Measurements from ENCODE around the gene NKAIN2. TPM values are rescaled to one million over a fixed set of nuclear protein-coding genes. Genes with fewer than 3 reads are reported as not detected.

NKAIN2 gene
- total and polyA plus RNA-seq, 9 of the 15 experiments (the other 6 are each of a cell fraction or from before 2014, with no cell fraction given), result not detected

DNA sequence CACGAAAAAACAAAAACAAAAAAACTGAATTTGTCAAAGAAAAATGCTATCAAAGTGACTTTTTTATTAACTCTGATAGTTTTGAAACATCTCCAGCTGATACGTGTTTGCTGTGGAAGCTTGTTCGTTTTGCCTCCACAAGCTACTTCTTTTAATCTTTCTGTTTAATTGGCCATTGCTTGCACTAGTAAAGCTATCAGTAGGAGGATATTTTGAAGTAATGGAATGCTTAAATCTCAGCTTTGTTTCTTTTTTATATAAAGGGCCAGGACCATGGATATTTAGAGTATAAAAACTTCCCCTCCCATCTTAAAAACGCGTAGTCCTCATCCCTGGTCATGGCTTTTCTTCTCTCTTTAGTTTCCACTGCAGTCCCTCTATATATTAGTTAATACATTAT is 344.0 kb downstream of the NKAIN2 start (continued):
- TF ChIP-seq GTF2B (IDR thresholded peaks at IDR 0.05; ENCODE audit: extremely low read depth, insufficient read length) (no peak), KAT7 (CRISPR knock-in tag; IDR thresholded peaks at IDR 0.05; ENCODE audit: borderline replicate concordance) (no peak)

GRCh38 chr6:124148236-124148957 is 344.7 kb downstream of the NKAIN2 start:
- 3% methylated on average over 2 of the region's 2 CpGs for WGBS (ENCODE audit: insufficient coverage, low coverage, missing lambda C conversion rate)
- H4K20me1 ChIP-seq (replicated peaks; ENCODE audit: control insufficient read depth, insufficient read depth, low read length), result no peaks in the 10 kb centered on the region
- H2AFZ ChIP-seq (ENCODE audit: low read depth, low read length), result no peak overlapping the region
- H3K27ac ChIP-seq (ENCODE audit: extremely low read depth, low read depth, low read length), result no peak overlapping the region
- H3K79me2 ChIP-seq (ENCODE audit: control insufficient read depth, insufficient read depth, low read length), result no peaks in the 10 kb centered on the region
- H3K27me3 ChIP-seq (ENCODE audit: control insufficient read depth in 2 of 2, insufficient read depth in 2 of 2, low read length in 2 of 2), result no peaks in the 10 kb centered on the region
- ATAC-seq (no peak), DNase-seq (ENCODE audit: extremely low read depth in 1 of 4, low spot score in 3 of 4) (no peak), FAIRE-seq (no peak)
- in situ Hi-C loops (cut with MboI) (no loop called here), intact Hi-C loops (cut with micrococcal nuclease) (no loop called here)
- H3K9me3 ChIP-seq (replicated peaks; ENCODE audit: control insufficient read depth, insufficient read depth, low read depth, low read length), result no peaks in the 10 kb centered on the region
- BruUV-seq (replicated peaks), result no TSS peak
- H3K9me1 ChIP-seq (ENCODE audit: control insufficient read depth, insufficient read depth, low read length), result no peaks in the 10 kb centered on the region
- no peak overlapping the region for H3K9ac ChIP-seq (ENCODE audit: insufficient read depth in 1 of 2, low read depth in 2 of 2, low read length in 2 of 2)
- no peaks in the 10 kb centered on the region for H3K4me1 ChIP-seq (replicated peaks in 1 of 2; ENCODE audit: control insufficient read depth in 2 of 2, insufficient read depth in 2 of 2, low read length in 2 of 2)
- ChIA-PET POLR2A (no interaction called here), CTCF (ENCODE audit: low intra/inter-chr PET ratio) (no interaction called here)
- H3K36me3 ChIP-seq (ENCODE audit: control insufficient read depth, insufficient read depth, low read length), result no peaks in the 10 kb centered on the region
- no peak overlapping the region for H3K4me2 ChIP-seq (ENCODE audit: insufficient read depth, low read length)
- no peak overlapping the region for H3K4me3 ChIP-seq
- TF ChIP-seq RB1 (IDR thresholded peaks at IDR 0.05; ENCODE audit: low read depth), result no peak
- no peak for TF ChIP-seq FOXJ3 (CRISPR knock-in tag; IDR thresholded peaks at IDR 0.05)
- no peak for TF ChIP-seq TCF15 (CRISPR knock-in tag; IDR thresholded peaks at IDR 0.05)
- no peak for TF ChIP-seq ID3 (CRISPR knock-in tag; IDR thresholded peaks at IDR 0.05)
- TF ChIP-seq ID3 (tag; IDR thresholded peaks at IDR 0.05), result no peak
- no peak for TF ChIP-seq LARP7 (IDR thresholded peaks at IDR 0.05)
- TF ChIP-seq NR2C2 (CRISPR knock-in tag; IDR thresholded peaks at IDR 0.05), result no peak
- TF ChIP-seq NR2C2 (tag; IDR thresholded peaks at IDR 0.05), result no peak
- no peak for TF ChIP-seq STAG1 (CRISPR knock-in tag; IDR thresholded peaks at IDR 0.05; ENCODE audit: borderline replicate concordance)
- TF ChIP-seq RBM14 (IDR thresholded peaks at IDR 0.05; ENCODE audit: borderline replicate concordance, insufficient read depth, low read depth, low read length), result no peak
- no peak for TF ChIP-seq CHD4 (IDR thresholded peaks at IDR 0.05; ENCODE audit: insufficient read depth, insufficient replicate concordance, low read depth, low read length, poor library complexity, severe bottlenecking)
